Measurements from ENCODE around the gene MICALL2.

Gene MICALL2

DNA sequence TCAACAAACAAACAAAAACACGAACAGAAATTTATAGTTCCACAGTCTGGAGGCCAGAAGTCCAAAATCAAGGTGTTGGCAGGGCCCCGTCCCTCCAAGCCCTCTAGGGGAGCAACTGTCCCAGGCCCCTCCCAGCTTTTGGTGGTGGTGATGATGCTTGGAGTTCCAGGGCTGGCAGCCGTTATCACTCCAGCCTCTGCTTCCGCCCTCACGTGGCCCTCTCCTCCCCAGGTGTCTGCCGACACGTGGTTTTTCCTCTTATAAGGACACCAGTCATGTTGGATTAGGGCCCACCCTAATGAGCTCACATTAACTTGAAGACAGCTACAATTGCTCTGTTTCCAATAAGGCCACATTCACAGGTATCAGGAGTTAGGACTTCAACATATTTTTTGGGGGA is 49.7 kb downstream of the MICALL2 start:
- no peak for DNase-seq (ENCODE audit: extremely low read depth, low read depth)
- TF ChIP-seq, protein P1, sequence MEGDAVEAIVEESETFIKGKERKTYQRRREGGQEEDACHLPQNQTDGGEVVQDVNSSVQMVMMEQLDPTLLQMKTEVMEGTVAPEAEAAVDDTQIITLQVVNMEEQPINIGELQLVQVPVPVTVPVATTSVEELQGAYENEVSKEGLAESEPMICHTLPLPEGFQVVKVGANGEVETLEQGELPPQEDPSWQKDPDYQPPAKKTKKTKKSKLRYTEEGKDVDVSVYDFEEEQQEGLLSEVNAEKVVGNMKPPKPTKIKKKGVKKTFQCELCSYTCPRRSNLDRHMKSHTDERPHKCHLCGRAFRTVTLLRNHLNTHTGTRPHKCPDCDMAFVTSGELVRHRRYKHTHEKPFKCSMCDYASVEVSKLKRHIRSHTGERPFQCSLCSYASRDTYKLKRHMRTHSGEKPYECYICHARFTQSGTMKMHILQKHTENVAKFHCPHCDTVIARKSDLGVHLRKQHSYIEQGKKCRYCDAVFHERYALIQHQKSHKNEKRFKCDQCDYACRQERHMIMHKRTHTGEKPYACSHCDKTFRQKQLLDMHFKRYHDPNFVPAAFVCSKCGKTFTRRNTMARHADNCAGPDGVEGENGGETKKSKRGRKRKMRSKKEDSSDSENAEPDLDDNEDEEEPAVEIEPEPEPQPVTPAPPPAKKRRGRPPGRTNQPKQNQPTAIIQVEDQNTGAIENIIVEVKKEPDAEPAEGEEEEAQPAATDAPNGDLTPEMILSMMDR (IDR thresholded peaks at IDR 0.05; ENCODE audit: low read depth, low read length, missing control alignments): no peak

DNA sequence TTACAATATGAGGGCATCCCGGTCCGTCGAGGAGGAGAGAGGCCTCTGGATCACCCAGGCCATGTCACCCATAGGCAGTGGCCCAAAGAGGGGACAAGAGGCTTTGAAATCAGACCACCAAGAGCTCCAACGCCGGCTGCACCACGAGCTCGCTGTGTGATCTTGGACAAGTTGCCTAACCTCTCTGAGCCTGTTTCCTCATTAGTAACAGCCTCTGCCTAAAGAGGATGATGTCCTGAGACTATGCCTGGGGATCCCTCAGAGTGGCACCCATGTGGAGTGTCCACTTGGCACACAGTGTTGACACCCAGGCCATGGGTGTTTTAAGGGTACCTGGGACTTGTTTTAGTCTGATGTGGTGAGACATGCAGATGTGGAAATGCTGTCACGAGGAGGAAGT is 50.8 kb downstream of the MICALL2 start:
- TF ChIP-seq, protein P1 (IDR thresholded peaks at IDR 0.05; ENCODE audit: low read depth, low read length, missing control alignments): no peak
- no peak overlapping the region for H3K4me3 ChIP-seq (replicated peaks; ENCODE audit: low read depth, low read length)
- no peak for DNase-seq (ENCODE audit: extremely low read depth, low read depth)

More for the DNA sequence above, 49.7 kb downstream of the MICALL2 start:
- no peak overlapping the region for H3K4me3 ChIP-seq (replicated peaks; ENCODE audit: low read depth, low read length)

DNA sequence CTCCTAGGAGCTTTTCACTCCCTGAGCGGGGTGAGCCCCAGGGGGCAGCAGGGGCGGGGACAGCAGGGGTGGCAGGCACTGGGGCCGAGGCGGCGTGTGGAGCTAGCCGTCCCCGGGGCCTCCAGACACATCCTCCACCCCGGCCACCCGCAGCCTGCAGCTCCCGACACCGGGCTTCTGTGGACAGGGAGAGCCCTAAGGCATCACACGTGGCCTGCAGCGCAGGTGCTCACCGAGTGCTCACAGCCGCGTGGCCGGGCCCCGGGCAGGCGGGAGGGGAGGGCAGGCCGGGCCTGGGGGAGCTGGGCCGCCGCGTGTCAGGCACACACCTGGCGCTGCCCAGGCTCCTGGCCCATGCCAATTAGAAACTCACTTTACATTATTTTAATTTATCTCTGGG is 51.4 kb downstream of the MICALL2 start:
- H3K4me3 ChIP-seq (replicated peaks; ENCODE audit: low read depth, low read length): no peak overlapping the region
- no peak for DNase-seq (ENCODE audit: extremely low read depth, low read depth)
- TF ChIP-seq, protein P1 (IDR thresholded peaks at IDR 0.05; ENCODE audit: low read depth, low read length, missing control alignments): no peak

DNA sequence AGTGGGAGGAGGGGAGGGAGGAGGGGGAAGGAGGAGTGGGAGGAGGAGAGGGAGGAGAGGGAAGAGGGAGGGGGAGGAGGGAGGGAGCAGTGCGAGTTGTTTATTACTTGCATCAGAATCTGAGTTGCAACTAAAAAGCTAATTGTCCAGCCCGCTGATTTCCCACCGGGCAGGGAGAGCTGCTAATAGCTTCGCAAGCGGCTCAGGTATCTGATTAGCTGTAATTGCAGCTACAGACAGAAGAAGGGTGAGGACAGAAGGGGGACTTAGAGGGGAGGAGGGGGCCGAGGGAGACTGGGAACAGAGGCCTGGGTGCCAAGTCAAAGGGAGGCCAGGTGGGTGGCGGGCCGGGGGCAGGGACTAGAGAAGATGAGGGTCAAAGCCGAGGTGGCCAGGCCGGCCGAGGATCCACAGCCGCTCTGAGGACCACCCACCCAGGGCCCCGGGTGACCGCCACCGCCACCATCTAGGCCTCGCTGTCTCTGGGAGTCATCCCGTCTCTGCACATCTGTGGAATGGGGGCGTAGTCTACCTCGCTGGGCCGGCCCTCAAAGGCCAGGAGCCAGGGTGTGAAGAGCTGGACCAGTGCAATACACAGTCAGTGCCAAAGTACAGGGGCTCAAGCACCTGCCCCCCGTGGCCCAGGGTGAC is 54.2 kb downstream of the MICALL2 start:
- TF ChIP-seq, protein P1 (IDR thresholded peaks at IDR 0.05; ENCODE audit: low read depth, low read length, missing control alignments): no peak
- H3K4me3 ChIP-seq (replicated peaks; ENCODE audit: low read depth, low read length): no peak overlapping the region
- no peak for DNase-seq (ENCODE audit: extremely low read depth, low read depth)

DNA sequence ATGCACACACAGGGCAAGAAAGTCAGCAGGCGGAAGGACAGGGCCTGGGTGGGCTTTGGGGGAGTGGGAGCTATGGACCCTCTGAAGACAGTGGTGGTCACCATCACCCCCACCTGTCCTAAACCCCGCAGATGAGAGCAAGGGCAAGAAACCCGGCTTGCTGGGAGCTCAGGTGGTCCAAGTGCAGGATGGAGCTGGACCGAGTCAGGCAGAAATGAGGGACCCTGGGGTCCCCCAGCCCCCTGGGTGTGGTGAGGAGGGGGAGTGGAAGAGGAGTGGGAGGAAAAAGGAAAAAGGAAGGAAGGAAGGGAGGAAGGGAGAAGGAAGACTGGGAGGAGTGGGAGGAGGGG is 54.8 kb downstream of the MICALL2 start:
- H3K4me3 ChIP-seq (replicated peaks; ENCODE audit: low read depth, low read length): no peak overlapping the region
- DNase-seq (ENCODE audit: extremely low read depth, low read depth): no peak
- TF ChIP-seq, protein P1 (IDR thresholded peaks at IDR 0.05; ENCODE audit: low read depth, low read length, missing control alignments): no peak

DNA sequence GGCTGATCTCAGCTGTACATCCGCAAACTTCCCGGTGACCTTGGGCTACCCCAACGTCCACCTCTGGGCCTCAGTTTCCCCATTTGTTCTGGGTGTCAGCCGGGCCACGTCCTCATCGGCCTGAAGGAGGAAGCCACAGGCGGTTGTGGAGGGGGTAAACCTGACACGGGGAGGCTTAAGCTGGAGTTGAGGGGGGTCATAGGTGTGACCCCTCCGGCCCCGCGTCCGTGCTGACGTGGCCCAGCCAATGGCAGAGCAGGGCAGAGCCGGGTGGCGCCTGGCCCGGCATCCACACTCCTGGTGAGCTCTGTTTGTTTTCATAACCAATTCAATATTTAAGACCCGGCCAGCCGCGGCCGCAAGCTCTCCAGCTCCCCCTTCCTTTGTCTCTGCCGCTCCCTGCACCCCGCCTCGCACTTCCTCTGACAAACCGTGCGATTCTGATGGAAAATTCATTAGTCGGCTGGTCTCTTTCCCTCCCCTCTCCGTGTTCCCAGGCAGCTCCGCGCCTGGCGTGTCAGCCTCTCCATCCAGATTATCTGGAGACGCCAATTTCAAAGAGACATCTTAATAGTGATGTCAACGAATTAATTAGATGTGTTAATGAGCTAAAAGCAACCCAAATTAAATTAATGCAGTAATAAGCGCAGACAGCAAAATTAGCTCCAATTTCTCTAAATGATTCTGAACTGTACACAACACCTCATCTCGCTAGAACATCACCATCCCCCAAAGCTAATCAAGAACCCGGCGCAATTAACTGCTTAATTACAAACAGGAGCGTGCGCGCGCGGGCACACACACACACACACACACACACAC is 55.4 kb downstream of the MICALL2 start:
- TF ChIP-seq, protein P1 (IDR thresholded peaks at IDR 0.05; ENCODE audit: low read depth, low read length, missing control alignments): no peak
- no peak for DNase-seq (ENCODE audit: extremely low read depth, low read depth)
- H3K4me3 ChIP-seq (replicated peaks; ENCODE audit: low read depth, low read length): no peak overlapping the region
